Lower lobe of right lung (tissue), 2 donors: ENCODE measurements around the gene MAN2C1. TPM values are rescaled to one million over a fixed set of nuclear protein-coding genes. Genes with fewer than 3 reads are reported as not detected.
A peak's percentile ranks its signal among the peaks of the same experiment; 100 is the strongest.
"Not testable (repeated sequence)": the region's sequence is repeated elsewhere in the genome, so short reads cannot be mapped to it uniquely, and the experiment has no call there.

ENCODE experiments used
- ATAC-seq, 2 donors: fragments of 200-7000 bp; cut with Tn5 transposase; one replicate each; pipeline ENCODE4 v1.9.1; 2020 to 2022; ENCODE audit warnings: mild to moderate bottlenecking in 2 of 2, moderate library complexity in 2 of 2
- DNase-seq: peaks from one replicate; pipeline ENCODE4 v3.0.0-alpha.2; 2020
- H3K27ac ChIP-seq: fragments of 200-600 bp; one replicate; pipeline ENCODE4 v1.8.0; 2022
- H3K27me3 ChIP-seq: fragments of 200-600 bp; one replicate; pipeline ENCODE4 v1.8.0; 2022; ENCODE audit warnings: low read depth
- H3K36me3 ChIP-seq: fragments of 200-600 bp; one replicate; pipeline ENCODE4 v1.8.0; 2022; ENCODE audit warnings: mild to moderate bottlenecking
- H3K4me1 ChIP-seq: fragments of 200-600 bp; one replicate; pipeline ENCODE4 v1.8.0; 2022
- H3K4me3 ChIP-seq: fragments of 200-600 bp; one replicate; pipeline ENCODE4 v1.8.0; 2022; ENCODE audit warnings: mild to moderate bottlenecking
- H3K9me3 ChIP-seq: fragments of 200-600 bp; one replicate; pipeline ENCODE4 v1.8.0; 2022
- CTCF ChIP-seq: fragments of 200-600 bp; IDR thresholded peaks from one replicate; pipeline ENCODE4 v1.8.0; 2022; ENCODE audit warnings: antibody characterized with exemption, mild to moderate bottlenecking
- intact Hi-C: fragments of 100-400 bp; cut with DNase I; formaldehyde crosslinking; loops from one replicate; pipeline ENCODE4 v1.11.0; 2022
- total RNA-seq: library from RNA; stranded (reverse); fragmentation: NEBNext Ultra II Directional; extraction: Animal tissue kit (Norgen Biotek cat#: 25700); gene quantifications from one replicate; pipeline ENCODE4 v1.2.1, GENCODE V29; 2021
- donor health status: DM: no; HTN: yes; CAD: no; lungs with severe emphysema.

The MAN2C1 gene
- total RNA-seq, 1 donor from 2014 or later, result 208 TPM

DNA sequence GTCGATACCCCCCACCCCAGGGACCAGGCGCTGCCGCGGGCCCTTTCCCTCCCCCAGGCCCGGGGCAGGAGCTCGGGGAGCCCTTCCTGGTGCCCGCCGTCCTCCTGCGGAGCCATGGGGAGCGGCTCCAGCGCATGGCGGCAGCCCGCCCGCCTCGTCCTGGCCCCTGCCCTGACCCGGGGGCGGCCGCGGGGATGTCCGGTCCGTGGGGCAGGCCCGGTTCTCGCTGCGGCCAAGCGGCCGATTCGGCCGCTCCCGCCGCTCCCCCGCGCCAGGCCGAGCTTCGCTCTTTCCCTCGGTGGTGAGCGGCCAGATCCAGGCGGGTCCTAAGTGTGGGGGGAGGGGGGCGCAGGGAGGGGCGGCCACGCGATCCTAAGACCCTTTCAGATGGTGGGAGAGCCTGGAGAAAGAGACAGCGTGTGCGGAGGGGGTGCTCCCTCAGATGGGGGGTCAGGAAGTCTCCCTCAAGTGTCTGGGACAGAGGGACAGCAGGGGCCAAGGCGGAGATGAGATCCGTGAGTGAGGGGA lies 20.3 kb downstream of the MAN2C1 start:
- peak overlapping the region; percentile 81 for H3K27ac ChIP-seq
- TF ChIP-seq CTCF, result no peak
- peak; percentile 55 to 67 for ATAC-seq

GRCh38 chr15:75347222-75348033 lies 21.0 kb downstream of the MAN2C1 start:
- H3K27ac ChIP-seq, result peak overlapping the region; percentile 81
- no peaks in the 10 kb centered on the region for H3K27me3 ChIP-seq
- no peaks in the 10 kb centered on the region for H3K9me3 ChIP-seq
- DNase-seq (peak; percentile 79), ATAC-seq (peak; percentile 85 to 89)
- peak overlapping the region; percentile 90 for H3K4me3 ChIP-seq
- H3K36me3 ChIP-seq, result no peaks in the 10 kb centered on the region
- intact Hi-C loops, result no loop called here
- no peak for TF ChIP-seq CTCF
- peaks cover 28% of the 10 kb centered on the region for H3K4me1 ChIP-seq

More for the DNA sequence above, 20.3 kb downstream of the MAN2C1 start:
- Histone ChIP-seq H3K27me3 (no peaks in the 10 kb centered on the region), H3K9me3 (no peaks in the 10 kb centered on the region), H3K4me1 (peaks cover 28% of the 10 kb centered on the region), H3K4me3 (peak overlapping the region; percentile 90), H3K36me3 (no peaks in the 10 kb centered on the region)
- DNase-seq, result peak; percentile 51
- intact Hi-C loops, result no loop called here

GRCh38 chr15:75346796-75347221 lies 21.6 kb downstream of the MAN2C1 start, which contains the start of gene NEIL1:
TSS of gene NEIL1 (plus strand) at chr15:75347039. CDS start at chr15:75348906, 1,867 bp downstream.
- intact Hi-C loops, result no loop called here
- peak within 1 kb of the TSS; percentile 81 for H3K27ac ChIP-seq
- H3K9me3 ChIP-seq, result no peaks in the 10 kb centered on the region
- no peak for DNase-seq
- peaks cover 28% of the 10 kb centered on the region for H3K4me1 ChIP-seq
- peak; percentile 1 to 16 for ATAC-seq
- peak within 1 kb of the TSS; percentile 90 for H3K4me3 ChIP-seq
- no peaks in the 10 kb centered on the region for H3K36me3 ChIP-seq
- no peak for TF ChIP-seq CTCF
- no peaks in the 10 kb centered on the region for H3K27me3 ChIP-seq

GRCh38 chr15:75343953-75344352 lies 24.5 kb downstream of the MAN2C1 start:
- H3K36me3 ChIP-seq, result peaks cover 22% of the 10 kb centered on the region
- H3K4me1 ChIP-seq, result peaks cover 14% of the 10 kb centered on the region
- H3K27ac ChIP-seq, intact Hi-C loops, ATAC-seq, H3K4me3 ChIP-seq, DNase-seq, H3K9me3 ChIP-seq, H3K27me3 ChIP-seq: not testable (repeated sequence)

GRCh38 chr15:75342221-75342620 lies 26.2 kb downstream of the MAN2C1 start:
- H3K27me3 ChIP-seq, result no peaks in the 10 kb centered on the region
- H3K36me3 ChIP-seq, result peaks cover 22% of the 10 kb centered on the region
- peaks cover 6% of the 10 kb centered on the region for H3K4me1 ChIP-seq
- TF ChIP-seq CTCF, result no peak
- H3K4me3 ChIP-seq, result no peak overlapping the region
- H3K27ac ChIP-seq, result no peak overlapping the region
- no peaks in the 10 kb centered on the region for H3K9me3 ChIP-seq
- ATAC-seq (no peak), DNase-seq (no peak)
- intact Hi-C loops, result no loop called here
